Stimulated activated CD4-positive, alpha-beta T cell treated with anti-CD3 and anti-CD28 coated beads, Interleukin-15, amount 100 ng/mL, for 48 hours (primary cell): ENCODE measurements around the gene HAGHL.

Experiments
- DNase-seq, 2 donors: peaks; one replicate each; pipeline ENCODE4 v3.0.0-alpha.2; 2020; ENCODE audit warnings: low read depth in 2 of 2

The HAGHL gene, protein sequence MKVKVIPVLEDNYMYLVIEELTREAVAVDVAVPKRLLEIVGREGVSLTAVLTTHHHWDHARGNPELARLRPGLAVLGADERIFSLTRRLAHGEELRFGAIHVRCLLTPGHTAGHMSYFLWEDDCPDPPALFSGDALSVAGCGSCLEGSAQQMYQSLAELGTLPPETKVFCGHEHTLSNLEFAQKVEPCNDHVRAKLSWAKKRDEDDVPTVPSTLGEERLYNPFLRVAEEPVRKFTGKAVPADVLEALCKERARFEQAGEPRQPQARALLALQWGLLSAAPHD

DNA sequence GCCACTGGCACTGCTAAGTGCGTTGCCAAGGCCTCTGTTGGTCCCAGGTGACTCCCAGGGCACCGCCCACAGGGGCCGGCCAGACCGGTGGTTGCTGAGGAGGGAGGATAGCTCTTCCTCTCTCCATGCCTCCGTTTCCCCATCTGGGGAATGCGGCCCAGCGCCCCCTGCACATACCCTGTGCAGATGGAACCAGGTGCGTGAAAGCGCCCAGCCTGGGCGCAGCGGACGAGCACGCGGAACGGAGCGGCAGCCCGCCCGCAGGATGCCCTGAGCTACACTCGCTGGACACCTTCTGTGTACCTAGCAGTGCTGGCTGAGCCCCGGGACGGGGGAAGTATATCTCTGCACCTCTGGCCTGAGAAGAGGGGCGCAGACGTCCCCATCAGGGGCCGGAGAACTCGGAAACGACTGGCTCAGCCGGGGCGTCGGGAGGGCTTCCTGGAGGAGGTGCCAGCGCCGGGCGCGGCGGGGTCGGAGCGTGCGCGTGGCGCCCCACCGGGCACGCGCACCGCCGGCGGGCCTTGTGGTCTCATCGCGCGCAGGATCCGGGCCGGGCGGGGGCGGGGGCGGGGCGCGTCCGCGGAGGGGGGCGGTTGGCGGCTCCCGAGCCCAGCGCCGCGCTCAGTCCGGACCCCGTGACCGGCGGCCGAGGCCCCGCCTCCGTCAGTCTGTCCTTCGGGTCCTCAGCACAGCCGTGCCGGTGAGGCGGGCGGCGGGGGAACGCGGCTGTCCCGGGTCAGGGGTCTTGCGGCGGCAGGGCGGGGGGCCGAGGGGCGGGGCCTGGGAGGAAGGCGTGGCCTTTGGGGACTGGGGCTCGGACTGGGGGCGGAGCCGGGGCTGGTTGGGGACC lies at the start of gene HAGHL, which contains the start of gene CCDC78:
Gene HAGHL, plus strand, starts transcription at position 669 of the 853 bp plus-strand sequence. CDS start 404 bp downstream, outside the sequence.
Gene CCDC78, minus strand, starts transcription at position 6 of the 853 bp plus-strand sequence. CDS start 76 bp downstream, outside the sequence.
- DNase-seq = peak in 1 of 2 donors; percentile 51

- DNase-seq = no peak
Observed at GRCh38 chr16:677316-678190, 49.4 kb upstream of the HAGHL start.

DNA sequence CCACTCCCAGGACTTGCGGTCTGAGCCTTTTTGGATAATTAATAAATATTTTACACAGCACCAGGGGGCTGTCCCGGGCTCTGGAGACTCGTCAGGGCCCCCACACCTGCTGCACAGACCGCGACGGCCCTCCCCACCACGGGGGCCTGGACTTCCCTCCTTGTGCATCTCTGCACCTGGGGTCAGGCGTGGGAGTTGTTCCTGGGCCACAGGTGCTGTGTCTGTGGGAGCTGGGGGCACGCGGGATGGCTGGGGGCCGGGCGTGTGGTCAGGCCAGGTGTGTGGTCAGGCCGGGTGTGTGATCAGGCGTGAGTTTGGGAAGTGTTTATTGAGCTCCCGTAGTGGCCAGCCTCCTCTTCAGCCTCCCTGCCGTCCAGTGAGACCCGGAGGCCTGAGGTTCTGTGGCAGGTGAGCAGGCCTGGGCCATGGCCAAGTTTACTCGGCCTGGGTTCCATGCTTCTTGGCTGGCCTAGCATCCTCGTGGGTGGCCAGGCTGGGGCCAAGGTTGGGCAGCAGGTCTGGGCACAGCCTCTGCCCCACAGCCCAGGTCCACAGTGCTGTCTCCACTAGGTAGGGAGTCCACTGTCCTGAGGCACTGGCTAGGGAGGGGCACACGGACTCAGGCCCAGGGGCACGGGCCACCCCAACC lies 48.6 kb upstream of the HAGHL start:
- no peak for DNase-seq

DNA sequence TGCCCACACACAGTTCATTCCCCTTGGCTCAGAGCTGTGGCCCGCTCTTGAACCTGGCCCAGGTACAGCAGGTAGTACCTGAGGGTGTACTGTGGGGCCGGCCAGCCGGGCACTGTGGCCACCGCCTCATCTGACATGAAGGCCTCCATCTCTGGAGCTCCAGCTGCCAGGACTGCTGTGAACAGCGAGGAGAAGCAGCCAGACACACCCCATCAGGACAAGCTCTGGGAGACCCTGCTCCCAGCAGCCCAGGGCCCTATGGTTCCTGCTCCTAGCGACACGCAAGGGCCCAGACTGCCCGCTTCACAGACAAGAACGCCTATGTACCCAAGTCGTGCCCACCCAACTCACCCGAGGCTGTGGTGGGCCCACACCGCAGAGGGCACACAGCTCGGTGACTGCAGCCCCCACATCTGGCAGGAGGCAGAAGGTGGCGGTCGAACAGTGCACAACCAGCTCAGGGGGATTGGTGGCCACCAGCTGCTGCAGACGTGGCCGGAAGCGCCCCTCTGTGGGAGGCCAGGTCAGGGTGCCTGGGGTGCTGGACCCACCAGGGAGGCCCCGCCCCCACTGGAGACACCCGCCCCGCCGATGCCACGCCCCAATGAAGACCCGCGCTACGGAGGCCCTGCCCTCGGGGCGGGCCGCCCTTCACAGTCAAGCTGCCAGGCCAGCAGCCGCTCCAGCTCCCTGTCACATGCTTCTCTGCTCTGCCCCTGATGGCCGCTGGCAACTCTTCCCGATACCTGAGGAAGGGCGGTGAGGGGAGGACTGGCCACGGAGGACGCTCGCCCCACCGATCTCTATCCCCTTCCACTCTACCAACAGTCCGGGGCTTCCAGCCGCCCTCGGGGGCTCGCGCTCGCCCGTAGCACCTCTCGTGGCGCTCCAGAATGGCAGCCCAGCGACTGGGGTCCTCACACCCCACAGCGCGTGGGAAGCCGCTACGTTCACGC lies 47.8 kb upstream of the HAGHL start:
- DNase-seq = peak; percentile 33 to 40

DNA sequence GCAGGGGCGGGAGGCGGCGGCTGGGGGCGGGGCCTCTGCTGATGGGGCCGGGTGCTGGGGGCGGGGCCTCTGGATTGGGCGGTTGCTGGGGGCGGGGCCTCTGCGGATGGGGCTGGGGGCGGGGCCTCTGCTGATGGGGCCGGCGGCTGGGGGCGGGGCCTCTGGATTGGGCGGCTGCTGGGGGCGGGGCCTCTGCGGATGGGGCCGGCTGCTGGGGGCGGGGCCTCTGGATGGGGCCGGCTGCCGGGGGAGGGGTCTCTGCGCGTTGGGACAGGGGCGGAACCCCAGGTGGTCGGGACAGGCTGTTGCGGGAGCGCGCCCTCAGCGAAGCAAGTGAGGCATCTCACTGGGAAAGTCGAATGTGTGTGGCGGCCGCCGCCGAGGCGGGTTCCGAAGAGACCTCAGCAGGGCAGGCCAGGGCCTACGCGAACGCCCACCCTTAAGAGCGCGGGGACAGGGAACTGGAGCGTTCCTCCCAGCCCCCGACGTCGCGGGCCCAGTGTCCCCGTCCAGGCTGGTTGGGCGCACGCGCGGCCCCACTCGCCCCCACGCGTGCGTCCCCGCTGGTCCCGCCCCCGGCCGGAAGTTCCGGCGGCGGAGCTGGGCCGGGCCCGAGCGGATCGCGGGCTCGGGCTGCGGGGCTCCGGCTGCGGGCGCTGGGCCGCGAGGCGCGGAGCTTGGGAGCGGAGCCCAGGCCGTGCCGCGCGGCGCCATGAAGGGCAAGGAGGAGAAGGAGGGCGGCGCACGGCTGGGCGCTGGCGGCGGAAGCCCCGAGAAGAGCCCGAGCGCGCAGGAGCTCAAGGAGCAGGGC lies 46.9 kb upstream of the HAGHL start, which contains the start of gene STUB1:
Gene STUB1, plus strand, starts transcription at position 597 of the 811 bp plus-strand sequence. Its CDS starts 116 bp downstream, at position 713.
- DNase-seq = peak; percentile 84 to 87

DNA sequence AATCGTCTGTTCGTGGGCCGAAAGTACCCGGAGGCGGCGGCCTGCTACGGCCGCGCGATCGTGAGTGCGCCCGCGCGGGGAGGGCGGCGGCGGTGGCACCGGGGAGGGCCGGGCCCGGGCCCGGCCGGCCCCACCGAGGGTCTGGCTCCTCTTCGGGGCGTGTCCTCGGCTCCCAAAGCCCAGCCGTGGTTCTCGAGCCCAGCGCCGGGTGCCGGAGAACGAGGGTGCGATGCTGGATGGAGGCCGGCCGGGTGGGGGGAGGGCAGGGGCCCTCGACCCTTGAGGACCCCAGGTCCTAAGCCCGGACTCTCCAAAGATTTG lies 46.3 kb upstream of the HAGHL start:
- DNase-seq = no peak

DNA sequence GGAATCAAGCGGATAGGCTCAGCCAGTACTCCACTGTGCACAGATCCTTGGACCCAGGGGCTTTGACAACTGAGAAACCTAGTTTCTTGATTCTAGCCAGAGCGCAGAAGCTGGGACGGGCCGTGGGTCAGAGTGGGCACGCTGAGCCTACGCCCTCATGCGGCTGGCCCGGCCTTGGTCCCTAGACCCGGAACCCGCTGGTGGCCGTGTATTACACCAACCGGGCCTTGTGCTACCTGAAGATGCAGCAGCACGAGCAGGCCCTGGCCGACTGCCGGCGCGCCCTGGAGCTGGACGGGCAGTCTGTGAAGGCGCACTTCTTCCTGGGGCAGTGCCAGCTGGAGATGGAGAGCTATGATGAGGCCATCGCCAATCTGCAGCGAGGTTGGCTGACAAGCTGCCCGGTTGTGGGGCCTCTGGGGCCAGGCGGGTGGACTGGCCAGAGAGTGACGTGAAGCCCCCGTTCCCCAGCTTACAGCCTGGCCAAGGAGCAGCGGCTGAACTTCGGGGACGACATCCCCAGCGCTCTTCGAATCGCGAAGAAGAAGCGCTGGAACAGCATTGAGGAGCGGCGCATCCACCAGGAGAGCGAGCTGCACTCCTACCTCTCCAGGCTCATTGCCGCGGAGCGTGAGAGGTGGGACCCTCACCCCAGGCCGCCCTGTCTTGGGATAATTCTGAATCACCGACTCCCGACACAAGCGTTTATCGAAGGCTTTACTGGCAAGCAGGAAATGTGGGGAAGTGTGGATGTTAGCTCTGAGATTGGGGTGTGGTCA lies 45.8 kb upstream of the HAGHL start:
- no peak for DNase-seq

GRCh38 chr16:681746-682427 lies 45.0 kb upstream of the HAGHL start:
- DNase-seq = no peak

DNA sequence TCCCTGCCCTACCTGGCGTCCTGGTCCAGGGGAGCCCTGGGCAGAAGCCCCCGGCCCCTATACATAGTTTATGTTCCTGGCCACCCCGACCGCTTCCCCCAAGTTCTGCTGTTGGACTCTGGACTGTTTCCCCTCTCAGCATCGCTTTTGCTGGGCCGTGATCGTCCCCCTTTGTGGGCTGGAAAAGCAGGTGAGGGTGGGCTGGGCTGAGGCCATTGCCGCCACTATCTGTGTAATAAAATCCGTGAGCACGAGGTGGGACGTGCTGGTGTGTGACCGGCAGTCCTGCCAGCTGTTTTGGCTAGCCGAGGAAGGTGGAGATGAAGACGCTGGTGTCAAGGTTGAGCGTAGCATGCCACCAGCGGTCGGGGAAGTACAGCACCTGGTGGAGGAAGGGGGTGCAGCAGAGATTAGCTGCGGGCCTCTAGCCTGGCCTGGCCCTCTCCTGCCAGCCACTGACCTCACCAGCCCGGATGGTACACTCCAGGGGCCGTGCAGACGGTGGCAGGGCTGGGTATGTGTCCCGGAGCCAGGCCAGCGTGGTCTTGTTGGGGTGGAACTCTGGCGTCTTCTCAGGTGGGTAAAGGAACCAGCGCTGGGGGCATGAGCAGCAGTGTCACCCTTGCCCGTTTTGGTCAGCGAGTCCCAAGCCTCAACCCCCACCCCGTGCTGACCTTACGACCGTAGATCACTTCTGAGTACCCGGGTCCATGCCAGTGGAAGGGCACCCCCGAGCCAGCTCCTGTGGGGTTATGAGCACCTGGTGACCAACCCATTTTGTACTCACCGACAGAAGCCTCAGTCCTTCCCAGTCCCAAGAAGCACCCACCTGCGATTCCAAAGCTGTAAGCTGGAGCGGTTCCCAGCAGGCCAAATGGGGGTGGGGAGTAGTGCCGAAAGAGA lies 44.2 kb upstream of the HAGHL start:
- no peak for DNase-seq

GRCh38 chr16:683396-684070 lies 43.4 kb upstream of the HAGHL start:
- no peak for DNase-seq

DNA sequence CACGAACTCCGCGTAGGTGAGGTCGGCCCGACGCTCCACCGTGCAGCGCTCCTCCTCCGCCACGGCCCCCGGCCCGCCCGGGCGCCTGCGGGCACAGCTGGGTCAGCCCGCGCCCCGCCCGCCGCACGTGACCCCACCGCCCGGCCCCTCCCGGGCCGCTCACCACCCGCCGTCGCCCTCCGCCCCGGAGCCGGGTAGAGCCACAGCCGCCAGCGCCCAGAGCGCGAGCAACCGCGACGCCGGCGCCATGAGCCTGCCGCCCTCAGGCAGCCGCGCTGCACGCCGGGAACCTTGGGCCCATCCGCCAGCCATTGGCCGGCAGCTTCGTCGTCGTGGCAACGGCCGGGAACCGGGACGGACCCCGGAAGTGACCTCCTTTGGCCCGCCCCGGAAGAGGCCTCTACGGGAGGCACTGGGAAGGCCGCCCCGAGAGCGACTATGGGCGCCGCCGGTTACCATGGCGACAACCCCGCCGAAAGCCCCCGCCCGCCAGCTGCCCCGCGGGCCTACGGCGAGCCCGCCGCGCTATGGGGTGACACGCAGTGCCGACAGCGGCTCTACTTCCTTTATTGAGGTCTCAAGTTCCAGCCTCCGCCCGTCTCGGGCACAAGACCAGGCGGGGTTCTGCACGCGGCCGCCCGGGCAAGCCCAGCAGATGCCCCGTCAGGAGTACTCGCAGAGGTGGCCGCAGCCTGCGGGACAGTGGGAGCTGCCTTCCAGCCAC lies 42.7 kb upstream of the HAGHL start, which contains the start of gene JMJD8:
Gene JMJD8, minus strand, starts transcription at position 264 of the 724 bp plus-strand sequence. Its CDS starts 15 bp downstream, at position 249.
- peak; percentile 92 to 96 for DNase-seq

DNA sequence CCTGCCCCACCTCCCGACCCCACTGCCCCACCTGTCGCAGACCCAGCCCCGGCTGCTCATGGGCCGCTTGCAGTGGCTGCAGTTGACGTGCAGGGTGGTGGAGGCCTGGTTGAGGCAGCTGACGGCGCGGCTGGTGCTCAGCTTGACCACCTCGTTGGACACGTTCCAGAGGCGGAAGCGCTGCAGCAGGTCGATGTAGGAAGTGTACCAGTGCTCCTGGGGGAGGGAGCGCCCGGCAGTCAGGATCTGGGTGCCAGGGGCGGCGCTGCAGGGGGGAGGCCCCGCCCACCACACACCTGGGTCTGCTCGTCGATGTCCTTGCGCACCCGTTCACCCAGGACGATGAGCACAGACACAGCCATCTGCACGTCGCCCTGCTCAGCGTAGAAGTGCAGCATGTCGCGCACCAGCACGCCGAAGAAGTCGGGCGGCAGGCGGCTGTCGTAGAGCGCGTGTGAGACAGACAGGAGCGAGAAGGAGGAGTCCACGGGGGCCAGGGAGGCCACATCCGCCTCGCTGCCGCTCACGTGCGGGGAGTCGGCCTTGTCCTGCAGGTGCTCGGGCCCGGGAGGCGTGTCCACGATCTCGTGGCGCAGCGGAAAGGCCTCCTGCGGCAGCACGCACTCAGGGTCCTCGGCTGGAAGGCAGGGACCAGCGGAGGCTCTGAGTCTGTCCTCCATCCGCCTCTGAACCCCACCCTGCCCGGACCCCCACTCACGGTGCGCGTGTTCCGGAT lies 41.8 kb upstream of the HAGHL start:
- DNase-seq = no peak

DNA sequence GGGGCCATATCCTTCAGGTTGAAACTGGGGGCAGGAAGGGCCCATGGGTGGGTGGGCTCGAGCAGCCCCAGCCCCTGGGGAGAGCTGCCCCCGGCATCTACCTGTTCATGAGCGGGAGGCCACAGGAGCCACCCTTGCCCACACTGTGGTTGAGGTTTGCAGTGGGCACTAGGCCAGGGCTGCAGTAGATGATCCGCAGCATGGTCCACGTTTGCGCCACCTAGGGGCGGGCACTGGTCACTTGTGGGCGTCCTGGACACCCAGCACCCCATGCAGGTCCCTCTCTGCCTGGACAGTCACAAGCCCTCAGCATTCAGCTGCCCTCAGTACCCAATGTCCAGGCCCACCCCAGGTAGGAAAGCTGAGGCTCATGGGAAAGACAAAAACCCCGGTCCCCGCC lies 40.9 kb upstream of the HAGHL start:
- no peak for DNase-seq

DNA sequence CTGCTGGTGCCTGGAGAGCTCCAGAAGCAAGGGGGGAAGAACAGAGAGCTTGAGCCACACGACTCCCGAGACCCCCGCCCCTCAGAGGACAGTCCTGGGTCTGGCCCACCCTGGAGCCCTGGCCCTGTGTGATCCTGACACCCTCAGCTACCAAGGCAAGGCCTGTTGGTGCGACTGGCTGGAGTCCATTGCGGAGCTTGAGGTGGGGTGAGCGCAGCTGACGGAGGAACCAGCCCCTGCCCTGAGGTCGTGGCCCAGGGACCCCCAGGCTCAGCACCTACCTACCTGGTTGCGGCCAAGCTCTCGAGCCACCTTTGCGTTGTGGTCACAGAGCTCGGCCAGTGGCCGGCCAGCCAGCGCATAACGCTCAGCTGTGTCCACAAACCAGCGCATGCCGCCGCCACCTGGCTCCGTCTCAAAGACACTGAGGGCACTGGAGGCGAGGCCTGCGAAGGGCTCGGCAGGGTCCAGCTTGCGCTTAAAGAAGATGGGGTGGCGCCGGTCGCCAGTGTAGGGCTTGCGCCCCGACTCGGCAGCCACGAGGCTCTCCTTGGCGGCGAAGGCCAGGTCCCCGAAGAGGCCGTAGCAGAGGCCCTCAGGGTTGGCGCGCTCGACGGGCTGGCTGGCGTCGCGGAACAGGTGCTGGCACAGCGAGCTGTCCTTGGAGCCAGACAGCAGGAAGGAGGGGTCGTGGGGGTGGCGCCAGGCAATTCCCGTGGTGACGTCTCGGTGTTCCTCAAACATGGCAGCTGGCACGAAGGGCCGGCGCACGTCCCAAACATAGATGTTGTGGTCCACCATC lies 40.2 kb upstream of the HAGHL start:
- no peak for DNase-seq
